Stimulated activated CD4-positive, alpha-beta T cell treated with anti-CD3 and anti-CD28 coated beads, TNF-alpha, amount 100 ng/mL, for 4 hours (primary cell): ENCODE results near the gene SMAD2.

ENCODE experiments used
- DNase-seq, 3 experiments: peaks; one replicate each; pipeline ENCODE4 v3.0.0-alpha.2; 2020; ENCODE audit warnings: low read depth in 3 of 3

SMAD2 gene

DNA sequence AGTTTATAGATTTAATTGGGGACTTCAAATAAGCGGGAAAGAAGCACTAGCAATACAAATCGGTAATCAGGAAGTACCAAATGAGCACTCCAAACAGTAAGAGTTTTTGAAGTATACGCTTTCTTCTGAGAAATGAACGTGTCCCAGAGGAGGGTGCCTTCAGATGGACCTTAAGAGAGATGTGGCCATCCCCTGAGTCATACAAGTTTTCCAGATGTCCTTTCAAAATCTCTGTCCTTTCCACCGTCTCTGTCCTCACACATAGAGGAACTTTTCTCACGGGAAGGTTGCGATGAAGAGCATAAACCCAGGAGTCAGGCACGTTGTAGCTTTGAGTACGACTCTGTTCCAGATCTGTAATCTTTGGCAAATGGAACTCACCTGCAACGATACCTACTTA, 1.7 kb upstream of the SMAD2 start:
- DNase-seq = no peak

DNA sequence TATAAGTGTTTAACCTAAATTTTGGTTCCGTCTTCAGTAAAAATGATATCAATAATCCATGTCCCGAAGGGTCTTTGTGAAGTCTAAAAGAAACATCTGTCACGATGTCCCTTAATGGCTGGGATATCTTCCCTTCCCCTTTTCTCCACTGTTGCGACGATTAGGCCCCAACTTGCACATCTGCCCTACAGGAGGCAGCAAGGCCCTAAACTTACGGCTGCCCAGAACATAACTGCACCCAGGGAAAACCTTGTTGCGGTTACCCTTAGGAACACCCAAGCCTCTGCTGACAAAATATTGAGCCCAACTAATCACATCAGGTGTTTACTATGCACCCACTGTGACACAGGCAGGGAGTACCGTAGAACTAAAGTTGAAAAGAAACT, 1.3 kb upstream of the SMAD2 start:
- DNase-seq = peak in 1 of 3 experiments; percentile 11

DNA sequence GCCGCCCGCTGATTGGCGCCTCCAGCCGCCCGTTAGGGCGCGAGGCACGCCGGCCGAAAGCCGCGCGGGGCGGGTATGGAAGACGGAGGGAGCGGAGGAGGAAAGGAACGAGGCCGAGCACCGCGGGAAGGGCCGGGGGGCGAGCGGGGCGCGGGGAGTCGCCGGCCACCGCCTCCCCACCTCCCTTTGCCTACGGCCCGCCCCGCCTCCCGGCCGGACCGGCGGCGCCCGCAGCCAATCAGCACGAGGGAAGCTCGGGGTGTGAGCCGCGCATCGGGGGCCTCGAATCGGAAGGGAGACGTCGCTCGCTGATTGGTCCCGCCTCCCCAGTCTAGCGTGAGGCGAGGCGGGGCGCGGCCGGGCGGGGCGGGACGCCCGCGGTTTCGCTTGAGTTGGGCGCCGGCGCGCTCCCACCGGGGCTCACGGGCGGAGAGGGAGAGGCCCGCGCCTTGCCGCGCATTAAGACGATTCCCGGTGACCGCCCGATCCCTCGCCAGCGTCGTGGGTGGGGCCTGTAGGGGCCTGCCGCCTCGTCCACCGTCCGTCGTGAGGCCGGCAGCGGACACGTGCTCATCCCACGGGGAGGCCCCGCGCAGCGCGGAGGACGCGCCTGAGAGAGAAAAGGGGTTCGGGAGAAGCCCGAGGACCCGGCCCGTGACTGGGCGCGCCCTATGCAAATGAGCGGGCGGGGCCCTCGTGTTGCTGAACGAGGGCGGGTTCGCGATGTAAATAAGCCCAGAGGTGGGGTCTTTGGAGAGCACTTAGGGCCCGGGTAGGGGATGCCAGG, 665 bp upstream of the SMAD2 start:
- DNase-seq = peak; percentile 89 to 91 (median 90)

DNA sequence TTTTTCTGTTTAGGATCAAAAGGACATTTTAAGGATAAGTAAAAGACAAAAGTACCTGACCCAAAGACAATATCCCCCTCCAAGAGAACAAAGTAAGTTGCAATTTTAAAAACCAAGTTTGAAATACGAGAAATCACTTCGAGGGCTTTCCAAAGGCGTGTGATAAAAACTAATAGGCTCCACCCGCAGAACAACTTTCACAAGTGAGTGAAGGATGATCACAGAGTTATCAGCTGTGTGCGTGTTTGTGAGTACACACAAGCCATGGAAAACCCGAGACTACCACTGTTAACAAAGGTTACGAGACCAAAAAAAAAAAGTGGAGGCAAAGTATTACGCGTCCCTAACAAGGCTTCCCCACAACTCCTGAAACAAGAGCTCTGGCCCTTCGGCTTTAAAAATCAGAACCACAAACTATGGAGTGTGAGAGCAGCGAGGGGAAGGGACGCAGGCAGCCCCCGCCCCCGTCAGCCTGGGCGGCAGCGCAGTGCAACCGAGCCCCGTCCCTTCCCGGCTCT, 719 bp downstream of the SMAD2 start:
- no peak for DNase-seq

DNA sequence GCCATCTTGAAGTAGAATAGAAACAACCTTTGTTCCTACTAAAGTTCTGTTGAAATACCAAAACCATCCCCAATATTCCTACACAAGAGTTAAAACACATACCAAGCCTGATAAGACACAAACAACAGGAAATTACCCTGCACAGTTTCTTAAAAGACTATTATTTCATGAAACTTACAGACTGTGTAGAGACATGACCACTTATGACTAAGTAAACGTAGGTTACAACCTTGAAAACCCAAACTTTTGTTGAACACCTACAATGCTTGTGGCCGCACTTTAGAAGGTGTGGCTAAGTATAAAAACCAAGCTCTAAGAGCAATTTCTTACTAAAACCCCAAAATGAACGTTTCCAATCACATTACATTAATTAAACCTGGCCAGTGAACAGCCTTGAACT, 2.0 kb downstream of the SMAD2 start:
- no peak for DNase-seq

DNA sequence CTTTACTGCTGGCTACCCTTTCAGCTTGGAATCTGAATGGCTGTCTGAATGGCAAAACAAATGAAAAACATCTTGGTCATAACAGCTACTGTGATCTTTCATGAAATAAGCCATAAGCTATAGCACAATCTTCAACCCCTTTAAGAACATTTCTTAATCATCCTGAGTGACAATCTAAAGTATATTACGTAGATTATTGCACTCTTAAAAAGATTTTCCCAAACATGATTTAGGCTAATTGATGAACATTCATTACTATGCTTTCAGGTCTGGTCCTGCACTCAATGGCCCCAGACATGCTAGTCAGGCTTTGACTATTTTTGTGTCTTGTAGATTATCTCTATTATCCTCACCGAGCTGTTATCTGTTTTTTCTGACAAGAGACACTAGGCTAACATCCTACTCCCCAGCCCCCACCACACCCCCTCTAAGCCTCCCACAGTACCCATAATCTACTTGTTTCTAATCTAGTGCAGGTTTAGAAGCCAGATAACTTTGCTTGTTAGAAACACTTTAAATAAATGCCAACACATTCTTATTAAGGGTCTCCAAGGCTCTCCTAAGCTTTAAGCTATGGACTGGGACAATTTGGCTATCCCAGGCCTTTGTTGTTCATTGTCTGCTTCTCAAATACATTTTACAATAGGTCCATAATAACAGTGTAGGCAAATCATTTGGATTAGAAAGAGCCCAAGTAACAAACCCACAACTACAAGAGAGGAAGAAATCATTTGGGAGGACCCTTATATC, 4.2 kb downstream of the SMAD2 start:
- no peak for DNase-seq

DNA sequence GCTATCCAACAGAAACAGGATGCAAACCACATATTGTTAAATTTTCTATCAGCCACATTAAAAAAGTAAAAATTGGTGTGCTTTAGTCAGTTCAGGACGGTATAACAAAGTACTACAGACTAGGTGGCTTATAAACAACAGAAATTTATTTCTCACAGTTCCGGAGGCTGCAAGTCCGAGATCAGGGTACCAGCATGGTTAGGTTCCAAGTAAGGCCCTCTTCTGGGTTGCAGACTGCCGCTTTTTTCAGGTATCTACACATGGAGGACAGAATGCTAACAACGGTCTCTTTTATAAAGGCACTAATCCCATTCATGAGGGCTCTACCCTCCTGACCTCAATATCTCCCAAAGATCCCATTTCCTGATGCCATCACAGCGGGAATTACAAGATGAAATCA, 10.5 kb downstream of the SMAD2 start:
- DNase-seq = no peak

DNA sequence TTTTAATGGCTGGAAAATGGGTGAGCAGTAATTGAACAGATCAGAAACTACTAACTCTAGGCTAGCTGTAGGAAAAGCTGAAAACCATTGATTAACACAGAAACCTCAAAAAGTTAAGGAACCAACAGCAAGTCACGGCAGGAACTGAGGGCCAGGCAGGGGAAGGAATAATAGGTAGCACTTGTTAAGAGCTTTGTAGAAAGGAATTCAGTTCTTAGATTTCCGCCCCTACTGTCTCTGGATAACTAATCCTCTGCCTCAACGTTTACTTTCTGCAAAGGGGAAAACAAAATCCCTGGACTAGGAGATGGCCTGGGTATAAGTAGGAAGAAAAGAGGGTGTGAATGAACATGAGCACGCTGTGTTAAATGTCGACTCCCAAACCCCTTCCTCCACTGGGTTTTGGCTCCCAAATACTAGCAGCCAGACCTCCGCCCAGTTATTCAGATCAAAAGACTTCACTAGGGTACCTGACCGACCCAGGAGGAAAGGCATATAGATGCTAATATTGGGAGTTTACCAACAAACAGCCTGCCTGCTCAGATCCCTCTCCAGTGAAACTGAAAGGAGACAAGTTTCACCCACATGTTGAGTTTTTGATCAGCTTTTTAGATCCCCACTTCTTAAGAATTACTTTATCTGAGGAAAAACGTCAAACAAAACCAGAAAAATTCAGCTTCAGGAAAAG, 12.4 kb downstream of the SMAD2 start:
- no peak for DNase-seq

DNA sequence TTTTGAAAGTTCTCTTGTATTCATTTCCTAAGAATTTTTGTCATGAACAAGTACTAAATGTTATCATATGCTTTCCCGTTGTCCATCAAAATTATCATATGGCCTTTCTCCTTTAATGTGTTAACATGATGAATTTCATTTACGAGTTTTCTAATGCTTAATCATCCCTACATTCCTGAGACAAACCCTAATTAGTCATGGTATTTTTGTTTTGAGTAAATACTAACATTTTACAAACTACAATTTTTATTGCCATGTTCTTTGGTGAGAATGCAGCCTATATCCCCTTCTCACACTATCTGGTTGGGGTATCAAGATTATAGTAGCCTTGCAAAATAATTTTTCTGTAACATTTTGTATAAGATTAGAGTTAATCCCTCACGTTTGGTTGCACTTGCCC, 14.5 kb downstream of the SMAD2 start:
- DNase-seq = no peak

DNA sequence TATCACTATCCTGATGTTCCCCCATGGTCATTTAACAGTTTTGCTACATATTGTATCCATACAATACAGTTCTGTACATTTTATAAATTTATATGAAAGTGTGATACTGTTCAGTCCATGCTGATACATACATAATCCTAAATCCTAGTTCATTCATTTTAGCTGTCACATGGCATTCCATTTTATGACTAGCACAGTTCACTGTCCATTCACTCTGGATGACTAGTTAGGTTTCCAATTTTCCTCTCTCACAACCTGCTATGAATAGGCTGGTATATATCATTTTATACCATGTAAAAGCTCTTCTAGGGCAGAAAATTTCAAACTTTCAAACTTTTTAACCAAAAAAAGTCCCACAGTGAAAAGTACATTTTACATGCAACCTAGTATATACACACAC, 15.2 kb downstream of the SMAD2 start:
- DNase-seq = no peak

DNA sequence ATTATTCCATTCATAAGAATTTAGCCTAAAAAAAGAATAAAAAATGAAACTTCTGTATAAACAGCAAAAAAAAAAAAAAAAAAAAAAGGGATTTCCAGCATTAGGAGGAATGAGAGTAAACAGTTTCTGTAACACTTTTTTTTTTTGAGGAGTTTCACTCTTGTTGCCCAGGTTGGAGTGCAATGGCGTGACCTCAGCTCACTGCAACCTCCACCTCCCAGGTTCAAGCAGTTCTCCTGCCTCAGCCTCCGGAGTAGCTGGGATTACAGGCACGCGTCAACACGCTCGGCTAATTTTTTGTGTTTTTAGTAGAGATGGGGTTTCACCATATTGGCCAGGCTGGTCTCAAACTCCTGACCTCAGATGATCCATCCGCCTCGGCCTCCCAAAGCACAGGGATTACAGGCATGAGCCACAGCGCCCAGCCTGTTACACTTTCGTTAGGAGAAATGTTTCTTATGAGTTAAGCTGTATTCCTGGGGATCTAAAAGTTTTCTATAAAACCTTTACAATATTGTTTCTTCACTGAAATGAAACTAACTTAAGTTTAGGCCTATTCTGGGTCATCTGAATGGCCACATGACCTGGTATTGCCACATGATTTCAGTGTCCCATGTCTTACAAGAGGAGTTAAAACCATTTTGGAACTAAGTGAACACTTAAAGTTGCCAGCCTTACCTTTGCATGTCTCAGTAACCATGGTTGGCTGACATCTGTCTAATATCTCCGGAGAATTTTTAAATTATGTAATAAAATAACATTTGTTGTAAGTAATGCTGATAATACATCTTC, 17.5 kb downstream of the SMAD2 start:
- DNase-seq = no peak

DNA sequence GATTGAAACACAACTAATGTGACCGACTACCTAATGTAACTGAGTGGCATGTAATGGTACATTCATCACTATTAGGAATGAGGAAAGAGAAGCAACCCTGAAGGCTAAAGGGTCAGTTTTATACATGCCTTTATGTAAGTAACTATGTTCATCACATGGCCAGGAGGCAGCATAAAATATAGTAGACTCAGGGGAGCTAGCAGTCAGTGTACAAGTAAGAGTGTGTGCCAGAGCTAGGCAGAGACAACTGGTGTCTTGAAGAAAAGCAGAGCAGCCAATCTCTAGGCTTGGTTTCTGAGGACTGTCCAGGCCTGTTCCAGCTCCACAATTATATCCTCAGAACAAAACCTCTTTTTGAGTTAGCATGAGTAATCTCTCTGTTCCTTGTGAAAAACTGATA, 18.1 kb downstream of the SMAD2 start:
- no peak for DNase-seq

DNA sequence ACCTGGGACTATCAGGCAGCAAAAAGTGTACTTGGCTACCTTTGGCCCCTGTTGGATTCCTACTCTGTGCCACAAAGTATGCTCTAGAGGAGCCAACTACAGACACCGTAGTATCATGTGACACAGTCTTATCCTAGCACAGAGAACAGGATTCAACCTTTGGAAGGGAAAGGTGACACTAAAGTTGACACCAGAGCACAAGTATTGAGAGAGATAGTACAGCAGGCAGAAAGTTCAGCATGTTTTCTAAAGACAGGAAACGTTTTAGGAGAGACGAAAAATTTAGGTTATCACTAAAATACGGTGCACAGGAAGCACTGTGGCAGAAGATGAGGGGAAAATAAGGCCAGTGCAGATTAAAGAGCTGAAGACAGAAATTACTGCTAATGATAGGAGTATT, 18.6 kb downstream of the SMAD2 start:
- no peak for DNase-seq

DNA sequence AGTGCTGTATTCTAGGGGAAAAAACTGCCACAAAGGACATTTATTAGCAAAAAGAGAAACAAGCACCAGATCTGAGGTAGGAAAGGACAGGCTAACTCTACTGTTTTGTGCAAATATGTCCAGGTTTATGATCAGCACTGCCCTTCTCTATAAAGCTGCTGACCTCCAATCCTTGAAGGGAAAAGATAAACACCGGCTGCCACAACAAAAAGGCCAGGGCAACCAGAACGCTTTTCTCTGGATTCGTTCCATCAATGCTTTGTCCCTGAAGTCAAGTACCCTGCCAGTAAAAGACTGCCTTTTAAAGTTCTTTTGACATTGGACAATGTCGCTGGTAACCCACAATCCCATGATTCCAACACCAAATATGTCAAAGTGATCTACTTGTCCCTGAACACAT, 21.0 kb downstream of the SMAD2 start:
- DNase-seq = no peak

DNA sequence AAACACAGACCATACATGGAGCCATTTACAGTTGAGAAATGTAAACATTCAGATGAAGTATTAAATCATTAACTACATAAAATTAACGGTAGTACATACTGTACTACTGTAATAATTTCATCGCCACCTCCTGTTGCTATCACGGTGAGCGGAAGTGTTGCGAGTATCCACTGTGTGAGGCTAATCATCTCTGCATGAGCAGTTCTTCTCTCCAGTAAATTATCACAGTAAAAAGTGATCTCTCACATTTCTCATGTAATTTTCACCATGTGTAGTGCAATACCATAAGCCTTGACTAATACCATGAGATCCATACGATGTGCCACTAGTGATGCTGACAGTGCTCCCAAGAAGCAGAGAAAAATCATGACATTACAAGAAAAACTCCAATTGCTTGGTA, 21.9 kb downstream of the SMAD2 start:
- no peak for DNase-seq

DNA sequence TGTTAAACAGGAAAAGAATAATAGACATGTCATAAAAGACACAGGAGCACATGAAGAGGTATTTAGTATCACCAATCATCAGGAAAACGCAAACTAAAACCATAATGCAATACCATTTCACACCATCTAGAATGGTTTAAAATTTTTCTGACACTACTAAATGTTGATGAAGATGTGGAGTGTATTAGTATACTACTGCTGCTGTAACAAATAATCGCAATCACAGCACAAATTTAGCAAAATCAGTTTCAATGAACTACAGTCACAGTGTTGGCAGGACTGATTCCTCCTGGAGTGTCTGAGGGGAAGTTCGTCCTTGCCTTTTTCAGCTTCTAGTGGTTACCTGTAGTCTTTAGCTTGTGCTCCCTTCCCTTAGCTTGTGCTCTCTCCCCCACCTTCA, 24.1 kb downstream of the SMAD2 start:
- DNase-seq = no peak

DNA sequence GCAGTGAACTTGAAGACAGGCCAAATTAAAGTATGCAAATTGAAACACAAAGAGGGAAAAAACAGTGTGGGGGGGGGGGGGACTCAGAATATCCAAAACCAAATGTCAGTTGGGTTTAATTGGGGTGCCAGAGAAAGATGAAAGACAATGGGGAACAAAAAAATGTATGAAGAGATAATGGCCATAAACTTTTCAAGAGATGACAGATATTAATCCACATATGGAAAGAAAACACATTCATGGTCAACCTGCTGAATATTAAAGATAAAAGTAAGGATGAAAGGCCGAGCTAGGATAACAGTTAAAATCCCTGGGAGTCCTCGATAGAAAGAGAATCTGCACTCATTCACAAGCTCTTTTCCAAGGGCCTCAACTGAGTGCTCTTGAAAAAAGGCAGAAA, 26.6 kb downstream of the SMAD2 start:
- DNase-seq = no peak

DNA sequence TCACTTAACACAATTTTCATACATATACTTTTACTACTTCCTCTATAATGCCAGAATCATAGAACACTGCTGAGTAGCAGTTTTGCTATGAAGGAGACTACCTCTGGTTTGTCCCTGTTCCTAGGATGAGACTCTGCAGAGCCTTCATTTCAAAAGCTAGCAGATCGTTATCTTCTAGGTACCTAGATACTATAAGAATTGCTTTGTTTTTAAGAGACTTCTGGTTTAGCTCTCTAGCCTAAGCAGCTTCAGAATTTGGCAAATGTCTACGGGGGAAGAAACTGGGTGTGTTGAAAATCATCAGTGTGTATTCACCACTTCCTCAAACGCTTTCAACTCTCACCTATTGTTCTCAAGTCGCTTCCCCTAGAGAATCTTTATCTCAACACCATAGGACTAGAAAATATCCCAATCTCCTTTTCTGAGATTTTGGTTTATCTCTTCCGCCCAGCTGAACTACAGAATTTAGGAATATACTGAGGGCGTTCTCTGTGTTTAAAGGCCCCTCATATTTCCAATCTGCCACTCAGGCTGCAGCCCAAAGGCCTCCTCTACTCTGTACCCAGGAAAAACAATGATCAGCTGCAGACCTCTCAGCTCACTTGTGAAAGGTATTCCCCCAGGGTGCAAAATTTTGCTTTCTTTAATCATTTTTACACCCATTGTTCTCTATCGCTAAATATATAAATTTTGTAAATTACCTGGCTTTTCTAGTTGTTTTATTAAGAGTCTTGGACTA, 28.7 kb downstream of the SMAD2 start:
- no peak for DNase-seq

DNA sequence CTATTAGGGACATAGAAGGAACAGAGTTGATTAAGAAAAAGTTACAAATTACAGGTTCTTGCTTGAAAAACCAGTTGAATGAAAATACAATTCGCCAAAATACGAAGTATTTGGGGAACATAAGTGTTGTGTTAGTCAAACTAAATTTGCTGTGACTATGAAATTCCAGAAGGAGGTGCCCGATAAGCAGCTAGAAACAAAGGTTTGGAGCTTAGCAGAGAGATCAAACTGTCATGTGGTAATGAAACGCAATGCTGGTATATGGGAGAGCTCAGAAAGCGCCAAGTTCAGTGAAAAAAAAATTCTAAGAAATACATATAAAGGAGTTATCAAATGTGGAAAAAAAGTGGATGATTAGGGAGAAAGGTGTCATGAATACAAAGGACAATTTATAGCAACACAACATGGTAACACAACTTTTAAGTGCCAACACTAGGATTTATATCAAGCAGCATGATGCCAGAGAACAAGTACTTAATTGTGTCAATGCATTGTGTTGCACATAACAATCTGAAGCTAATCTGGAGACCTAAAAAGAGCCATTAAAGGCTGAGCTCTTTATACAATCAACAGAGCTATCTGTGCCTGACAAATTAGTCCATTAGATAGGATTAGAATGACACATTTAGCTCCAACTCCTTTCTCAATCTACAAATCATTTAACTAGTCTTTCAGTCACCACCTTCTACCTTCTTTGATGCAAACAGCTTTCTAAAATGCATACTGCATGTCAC, 31.2 kb downstream of the SMAD2 start:
- no peak for DNase-seq

DNA sequence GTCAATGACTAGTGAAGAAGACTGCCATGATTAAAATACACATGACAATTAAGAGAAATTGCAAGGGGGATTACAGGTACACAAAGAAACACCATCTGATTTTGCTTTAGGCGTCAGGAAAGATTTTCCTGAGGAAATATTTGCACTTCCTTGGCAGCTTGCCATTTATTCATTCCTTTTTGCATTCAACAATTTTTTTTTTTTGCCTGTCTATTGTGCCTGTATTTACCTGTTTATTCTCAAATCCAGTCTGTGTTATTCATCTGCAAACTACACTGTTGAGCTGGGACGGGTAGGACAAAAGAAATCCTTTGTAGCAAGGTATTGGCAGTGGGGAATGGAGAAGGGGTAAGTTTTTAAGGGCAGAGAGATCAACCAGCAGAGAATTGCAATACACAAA, 31.8 kb downstream of the SMAD2 start:
- no peak for DNase-seq
